8988T (cell line): ENCODE data around the gene SPDYE4.
"Not testable (repeated sequence)": the region's sequence is repeated elsewhere in the genome, so short reads cannot be mapped to it uniquely, and the experiment has no call there.

Experiments
- DNase-seq: peaks from one replicate; pipeline ENCODE4 v3.0.0; 2011

SPDYE4 gene, protein sequence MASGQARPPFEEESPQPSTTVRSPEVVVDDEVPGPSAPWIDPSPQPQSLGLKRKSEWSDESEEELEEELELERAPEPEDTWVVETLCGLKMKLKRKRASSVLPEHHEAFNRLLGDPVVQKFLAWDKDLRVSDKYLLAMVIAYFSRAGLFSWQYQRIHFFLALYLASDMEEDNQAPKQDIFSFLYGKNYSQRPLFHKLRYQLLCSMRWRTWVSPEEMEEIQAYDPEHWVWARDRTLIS

DNA sequence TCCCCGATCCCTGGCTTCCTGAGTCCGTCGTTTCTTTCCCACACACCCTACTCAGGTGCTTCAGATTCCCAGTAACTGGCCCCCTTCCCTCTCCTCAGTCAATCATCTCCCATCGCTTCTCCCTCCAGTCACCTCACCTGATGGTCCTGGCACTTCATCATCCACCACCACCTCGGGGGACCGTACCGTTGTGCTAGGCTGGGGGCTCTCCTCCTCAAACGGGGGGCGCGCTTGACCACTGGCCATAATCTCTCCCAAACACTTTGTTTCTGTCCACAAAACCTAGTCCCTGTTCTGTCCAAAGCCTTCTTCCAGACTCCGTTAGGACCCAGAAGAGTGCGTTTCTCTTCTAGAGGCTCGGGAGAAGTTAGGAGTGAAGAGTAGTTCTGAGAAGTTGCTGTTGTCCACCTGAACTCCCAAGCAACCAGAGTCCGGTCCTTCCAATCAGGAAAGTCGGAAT, at the start of gene SPDYE4:
TSS of gene SPDYE4 (minus strand) at position 410 of the 460 bp plus-strand sequence. CDS start at position 246, 164 bp downstream.
- no peak for DNase-seq

DNA sequence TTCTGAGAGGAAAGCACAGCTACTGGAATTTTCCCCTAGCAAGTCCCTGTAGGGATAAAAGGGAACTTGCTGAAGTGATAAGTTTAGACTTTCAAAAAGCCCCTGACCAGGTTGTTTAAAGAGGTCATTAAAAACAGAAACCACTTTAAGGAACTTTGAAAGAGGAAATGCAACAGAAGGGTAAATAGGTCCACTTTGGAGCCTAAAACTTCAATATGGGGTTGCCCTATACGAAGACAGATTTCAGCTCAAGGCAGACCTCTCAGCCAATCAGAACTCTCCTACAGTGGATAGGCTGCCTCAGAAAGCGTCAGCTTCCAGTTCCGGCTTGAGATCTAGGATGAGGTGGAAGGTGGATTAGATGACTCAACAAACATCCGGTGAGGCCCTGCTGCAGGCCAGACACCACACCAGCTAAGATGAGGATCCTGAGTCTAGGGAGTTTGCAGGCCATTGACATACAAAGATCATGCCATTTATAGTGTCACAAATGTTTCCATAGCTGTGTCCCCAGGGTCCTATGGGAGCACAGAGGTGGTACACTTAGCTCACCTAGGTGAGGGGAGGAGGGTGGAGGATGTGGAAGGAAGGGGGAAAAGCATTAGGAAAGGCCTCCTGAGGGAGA, 48.7 kb upstream of the SPDYE4 start:
- no peak for DNase-seq

DNA sequence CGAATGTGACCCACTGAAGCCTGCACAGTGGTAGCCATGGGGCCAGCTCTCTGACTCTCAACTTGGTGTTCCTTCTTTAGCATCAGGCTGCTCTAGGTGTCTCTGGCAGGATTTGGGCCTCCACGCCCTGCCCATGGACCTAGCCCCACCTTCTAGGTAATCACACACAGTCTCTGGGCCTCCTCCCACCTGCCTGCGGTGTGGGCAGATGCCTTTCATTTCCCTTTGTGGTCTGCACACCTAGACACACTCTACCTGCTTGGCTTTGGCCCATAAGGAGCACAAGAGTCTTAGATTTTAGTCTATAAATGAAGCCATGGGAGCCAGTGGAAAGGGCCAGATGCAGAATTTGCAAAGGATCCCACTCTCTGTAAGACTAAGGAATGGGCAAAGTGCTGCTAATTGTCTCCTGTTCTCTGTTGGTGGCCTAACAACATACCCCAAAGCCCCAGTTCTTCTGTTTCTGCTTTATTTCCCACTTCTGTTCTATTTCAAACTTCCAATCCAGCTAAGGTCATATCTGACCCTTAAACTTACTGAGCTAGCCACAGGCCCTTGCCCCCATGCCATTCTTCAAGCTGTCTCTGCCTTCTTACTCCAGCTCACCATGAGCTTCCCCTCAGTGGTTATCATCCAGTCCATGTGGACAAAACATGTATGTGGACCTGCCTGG, 48.0 kb upstream of the SPDYE4 start:
- DNase-seq = no peak

DNA sequence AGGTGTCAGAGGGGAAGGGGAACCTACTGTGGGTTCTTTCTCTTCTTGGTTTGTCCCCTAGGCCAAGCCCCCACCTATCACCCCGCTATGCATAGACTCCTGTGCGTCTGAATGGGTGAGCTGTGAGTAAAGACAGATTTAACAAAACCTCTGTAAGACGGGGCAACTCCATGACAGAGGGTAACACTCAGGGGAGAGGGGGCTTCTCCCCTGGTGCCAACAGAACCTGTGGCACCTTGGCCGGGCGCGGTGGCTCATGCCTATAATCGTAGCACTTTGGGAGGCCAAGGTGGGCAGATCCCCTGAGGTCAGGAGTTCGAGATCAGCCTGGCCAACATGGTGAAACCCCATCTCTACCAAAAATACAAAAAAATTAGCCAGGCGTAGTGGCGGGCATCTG, 47.0 kb upstream of the SPDYE4 start:
- DNase-seq = not testable (repeated sequence)

DNA sequence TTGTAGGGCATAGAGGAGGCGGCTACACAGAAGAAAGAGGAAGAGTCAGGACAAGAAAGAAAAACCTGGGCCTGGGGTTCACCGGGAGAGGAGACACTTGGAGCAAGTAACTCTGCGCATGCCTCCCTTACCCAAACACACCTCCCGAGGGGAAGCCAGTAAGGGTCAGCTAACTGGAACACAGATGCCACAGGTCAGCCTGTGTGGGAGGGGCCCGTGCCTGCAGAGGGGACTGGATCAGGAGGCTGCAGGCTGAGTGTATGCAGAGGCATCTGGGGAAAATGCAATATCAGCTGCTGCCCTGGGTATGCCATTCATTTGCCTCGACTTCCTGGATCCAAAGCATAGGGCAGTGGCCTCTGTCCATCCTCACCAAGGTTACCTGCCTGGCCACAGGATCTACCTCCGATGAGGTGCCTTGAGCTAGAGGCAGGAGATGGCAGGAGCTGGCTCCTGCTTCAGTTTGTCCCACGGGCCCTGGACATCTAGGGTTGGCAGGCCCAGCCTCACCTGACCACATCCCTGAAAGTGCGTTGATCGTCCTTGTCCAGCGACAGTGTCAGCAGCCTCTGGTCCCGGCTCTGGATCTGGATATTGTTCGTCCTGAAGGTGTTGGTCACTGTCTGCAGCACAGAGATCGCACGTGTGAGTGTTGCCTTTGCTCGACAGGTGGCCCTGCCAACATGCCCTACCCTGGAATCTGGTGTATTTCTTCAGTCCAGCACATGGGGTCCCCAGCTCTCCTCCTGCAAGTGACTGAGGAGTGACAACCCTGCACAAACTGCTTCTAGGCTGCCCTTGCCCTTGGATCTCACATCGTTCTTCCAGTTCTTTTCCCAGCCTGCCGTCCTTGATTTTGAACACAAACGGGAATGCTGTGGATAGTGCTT, 45.4 kb upstream of the SPDYE4 start:
- peak; percentile 24 for DNase-seq

DNA sequence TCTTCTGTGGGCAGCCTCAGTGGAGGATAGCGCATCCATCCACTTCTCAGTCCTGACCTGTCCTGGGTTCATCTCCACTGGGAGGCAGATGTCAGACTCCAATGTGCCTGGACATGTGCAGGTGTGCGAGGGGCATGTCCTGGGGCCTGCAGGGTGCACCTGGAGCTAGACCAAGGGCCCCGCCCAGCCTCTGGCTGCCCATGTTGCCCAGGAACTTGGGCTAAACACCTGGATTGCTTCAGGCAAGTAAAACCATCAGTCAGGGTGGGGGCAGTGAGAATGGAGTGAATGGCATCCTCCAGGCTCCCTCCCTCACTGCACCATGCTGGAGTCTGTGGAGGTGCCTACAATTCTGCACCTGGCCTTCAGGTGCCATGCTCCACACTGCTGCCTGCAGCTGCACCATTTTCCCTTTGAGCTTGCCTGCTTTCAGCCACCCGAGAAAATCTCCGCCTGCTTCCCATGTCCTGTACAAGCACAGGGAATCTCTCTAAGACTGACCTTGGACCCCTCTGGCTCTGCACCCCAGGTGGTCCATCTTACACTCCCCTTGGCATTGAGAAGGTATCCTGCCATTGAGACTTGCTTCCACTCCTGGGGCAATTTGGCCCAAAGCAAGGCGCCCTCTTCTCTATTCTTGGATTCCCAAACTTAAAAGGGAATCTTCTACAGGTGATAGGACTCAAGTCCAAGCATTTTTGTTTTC, 42.9 kb upstream of the SPDYE4 start:
- DNase-seq = no peak

DNA sequence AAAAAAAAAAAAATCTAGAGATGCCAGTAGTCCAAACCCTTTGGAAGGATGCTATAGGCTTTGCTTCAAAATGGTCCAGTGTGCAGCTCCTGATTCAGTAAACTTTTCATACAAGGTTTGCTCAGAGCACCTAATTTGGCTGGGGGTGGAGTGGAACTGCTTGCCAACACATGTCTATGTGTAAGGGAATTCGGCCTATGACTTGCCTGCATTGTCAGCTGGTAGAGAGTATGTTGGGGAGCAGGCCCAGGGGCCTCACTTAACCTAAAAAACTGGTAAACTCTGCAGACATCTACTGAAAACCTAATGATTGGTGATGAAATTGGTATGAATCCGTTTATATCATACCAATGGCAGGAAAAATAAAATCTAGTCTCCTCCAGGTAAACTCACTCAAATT, 42.3 kb upstream of the SPDYE4 start:
- DNase-seq = no peak

DNA sequence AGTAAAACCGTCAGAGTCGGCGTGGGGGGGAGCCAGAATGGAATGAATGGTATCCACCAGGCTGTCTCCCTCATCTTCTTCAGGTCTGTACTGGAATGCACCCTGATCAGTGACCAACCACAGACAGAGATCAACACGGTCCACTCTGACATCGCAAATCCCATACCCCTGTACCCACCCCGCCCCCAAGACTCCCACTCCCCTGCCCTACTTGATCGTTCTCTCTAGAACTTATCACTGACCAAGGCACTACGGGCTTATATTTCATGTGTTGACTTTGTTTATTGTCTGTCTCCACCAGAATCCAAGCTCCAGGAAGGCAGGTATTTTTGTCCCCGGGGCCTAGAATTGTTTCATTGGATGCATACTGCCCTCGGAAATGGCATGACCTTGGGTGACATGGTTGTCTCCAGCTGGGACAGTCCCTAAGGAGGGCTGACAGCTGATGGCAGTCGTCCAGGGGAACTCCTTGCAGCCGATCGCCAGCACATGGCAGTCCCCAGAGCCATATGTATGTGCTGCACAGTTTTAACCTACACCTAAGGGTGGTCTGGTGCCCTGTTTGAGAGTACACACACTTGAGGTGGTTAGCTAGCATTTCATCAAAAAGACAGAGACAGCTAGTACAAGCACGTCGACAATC, 41.3 kb upstream of the SPDYE4 start:
- DNase-seq = no peak

DNA sequence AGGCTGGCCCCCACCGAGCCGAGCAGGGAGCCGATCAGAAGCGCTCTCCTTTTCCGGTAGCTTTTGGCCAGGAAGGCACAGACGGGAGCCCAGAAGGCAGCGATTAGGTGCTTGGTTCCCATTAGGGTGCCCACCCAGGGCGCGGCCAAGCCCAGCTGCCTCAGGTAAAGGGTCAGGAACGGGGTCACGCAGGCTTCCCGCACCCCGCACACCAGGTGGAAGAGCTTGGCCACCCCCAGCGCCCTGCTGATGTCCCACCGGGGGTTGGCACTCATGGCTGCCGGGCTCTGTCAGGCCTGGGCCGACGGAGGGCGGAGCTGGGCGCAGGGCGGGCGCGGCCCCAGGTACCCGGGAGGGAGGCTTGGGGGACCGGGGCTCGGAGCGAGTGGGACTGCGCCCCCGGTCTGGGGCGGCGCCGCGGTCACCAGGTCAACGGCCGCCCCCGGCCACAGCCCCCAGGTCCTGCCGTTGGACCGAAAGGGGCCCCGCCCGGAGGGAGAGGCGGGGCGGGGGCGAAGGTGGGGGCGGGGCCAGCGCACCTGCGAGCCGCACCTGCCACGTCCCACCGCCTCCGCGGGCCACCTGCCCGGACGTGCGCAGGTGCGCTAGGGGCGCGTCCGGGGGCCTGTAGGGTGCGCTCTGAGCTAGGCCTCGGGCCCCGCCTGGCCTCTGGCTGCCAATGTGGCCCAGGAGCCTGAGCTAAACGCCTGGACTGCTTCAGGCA, 40.7 kb upstream of the SPDYE4 start, which contains the start of gene MFSD6L:
TSS of gene MFSD6L (minus strand) at position 520 of the 724 bp plus-strand sequence. CDS start at position 275, 245 bp downstream.
- DNase-seq = no peak

DNA sequence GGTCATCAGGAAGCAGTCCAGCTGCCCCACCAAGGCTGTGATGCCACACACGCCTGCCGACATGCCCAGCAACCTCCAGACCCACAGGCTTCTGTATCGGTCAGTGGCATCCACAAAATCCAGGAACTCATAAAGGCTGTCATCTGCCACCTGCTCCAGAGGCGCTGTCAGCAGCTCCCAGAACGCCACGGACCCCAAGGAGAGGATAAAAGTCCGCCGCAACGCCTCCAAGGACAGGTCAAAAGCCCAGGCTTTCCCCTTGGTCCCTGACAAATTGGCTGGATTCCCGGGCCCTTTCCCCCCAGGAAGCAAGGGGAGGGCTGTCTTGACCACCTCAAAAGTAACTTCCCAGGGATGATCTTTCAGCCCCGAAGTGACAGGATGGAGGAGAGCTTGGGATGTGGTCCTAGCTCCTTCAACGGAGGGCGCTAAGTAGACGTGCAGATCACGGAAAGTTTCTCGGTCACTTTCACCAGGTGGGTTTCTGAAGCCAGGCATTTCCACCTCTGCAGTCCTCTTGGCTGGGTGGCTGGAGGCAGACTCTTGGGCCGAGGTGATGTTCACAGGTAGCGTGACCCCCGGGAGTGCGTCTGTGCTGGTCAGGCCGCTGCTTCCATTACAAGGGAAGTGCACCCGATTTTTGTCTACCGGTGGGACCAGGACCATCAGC, 40.0 kb upstream of the SPDYE4 start:
- no peak for DNase-seq

DNA sequence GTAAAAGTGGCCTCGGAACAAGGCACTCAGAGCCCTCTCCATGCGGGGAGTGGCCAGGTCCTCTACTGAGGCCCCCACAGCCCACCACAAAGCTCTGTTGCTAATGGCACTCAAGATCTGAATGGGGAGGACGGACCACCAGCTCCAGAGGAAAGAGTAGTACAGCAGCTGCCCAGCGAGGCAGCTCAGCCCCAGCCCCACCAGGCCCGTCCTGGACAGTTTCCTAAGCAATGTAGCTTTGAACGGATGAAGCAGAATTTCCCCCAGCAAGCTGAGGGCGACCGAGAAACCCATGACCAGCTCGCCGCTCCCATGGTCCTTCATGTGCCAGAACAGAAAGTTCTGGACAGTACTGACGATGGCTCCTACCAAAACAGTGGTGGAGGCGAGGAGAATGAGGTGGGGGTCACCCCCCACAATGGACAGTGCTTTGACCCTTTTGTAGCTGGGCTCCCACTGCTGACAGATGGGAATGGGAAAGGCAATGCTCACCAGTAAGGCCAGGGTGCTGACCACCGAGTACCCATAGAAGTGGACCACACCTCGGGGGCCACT, 39.4 kb upstream of the SPDYE4 start:
- no peak for DNase-seq

DNA sequence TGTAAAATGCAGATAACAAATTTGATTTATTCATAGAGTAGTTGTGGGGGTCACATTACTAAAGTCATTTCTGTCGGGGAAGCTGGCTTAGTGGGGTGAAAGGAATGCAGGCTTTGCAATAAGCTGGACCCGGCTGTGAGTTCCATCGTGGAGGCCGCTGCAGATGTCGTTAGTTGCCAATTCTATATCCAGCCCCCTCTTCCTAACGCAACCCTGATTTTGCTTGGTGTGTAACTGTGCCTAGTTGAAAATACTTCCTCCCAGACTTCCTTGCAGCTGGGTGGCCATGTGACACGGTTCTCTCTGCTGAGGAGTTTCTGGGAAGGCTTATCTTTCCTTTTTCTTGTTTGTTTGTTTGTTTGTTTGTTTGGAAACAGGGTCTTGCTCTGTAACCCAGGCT, 36.3 kb upstream of the SPDYE4 start:
- no peak for DNase-seq

DNA sequence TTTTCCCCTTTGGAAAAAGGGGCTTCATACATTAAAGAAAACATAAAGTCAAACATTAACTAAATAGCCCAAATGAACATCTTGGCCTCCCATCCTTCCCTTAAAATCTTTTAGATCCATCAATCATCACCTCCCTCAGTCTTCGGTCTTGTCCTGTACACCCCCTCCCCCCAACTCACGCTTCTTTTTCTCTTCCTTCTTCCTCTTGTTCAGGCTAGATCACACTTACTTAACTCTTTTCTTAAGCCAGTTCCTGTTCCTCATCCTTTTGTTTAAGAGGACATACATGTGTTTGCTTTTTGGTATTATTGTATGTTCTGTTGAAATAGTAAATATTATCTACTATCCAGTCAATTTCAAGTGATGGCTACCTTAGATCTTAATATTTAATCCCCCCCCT, 35.3 kb upstream of the SPDYE4 start:
- DNase-seq = no peak

DNA sequence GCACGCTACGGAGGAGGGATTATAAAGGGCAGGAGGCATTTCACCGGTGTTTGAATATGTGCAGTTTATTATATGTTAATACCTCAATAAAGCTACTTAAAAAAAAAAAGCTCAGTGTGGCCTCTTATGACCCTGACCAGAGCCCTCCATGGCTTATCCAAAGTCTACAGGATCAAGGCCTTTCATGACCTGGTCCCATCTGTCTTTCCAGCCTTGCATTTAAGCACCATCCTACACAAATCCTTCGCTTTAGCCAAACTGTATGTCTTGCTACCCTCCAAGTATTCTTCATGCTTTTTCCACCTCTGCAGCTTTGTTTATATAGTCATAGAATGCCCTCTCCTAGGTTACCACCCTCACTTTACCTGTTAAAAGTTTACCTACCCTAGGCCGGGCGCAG, 34.3 kb upstream of the SPDYE4 start:
- DNase-seq = no peak

DNA sequence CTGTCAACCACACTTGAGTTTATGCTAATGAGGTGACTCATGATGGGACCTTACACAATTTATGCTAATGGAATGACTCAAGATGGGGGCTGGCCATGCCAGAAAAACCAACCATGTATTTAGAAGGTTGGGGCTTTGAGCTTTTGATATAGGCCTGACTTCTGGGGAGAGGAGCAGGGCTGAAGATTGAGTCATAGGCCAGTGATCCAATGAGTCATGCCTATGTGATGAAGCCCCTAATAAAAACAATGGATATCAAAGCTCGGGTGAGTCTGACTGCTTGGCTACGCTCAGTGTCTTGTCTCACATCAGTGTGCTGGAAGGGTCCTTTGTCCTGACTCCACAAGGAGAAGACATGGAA, 33.5 kb upstream of the SPDYE4 start:
- DNase-seq = no peak

DNA sequence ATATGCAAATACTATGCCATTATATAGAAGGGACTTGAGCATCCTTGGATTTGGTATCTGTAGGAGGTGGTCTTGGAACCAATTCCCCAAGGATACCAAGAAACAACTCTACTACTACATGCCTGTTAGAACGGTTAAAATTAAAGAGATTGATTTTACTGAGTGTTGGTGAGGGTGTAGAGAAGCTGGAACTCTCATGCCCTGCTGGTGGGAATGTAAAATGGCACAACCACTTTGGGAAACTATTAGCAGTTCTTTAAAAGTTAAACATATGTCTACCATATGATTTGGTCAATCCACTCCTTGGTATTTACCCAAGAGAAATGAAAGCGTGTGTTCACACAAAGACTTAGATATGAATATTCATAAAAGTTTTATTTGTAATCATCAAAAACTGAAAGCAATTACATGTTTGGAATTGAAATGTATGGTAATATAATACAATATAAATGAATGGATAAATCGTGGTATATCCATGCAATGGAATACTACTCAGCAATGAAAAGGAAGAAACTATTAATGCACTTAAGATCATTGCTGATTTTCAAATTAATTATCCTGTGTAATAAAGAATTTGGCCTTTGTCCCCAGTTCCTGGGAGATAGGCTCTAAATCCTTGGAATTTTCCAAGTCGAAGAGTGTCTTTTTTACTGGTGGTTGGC, 33.0 kb upstream of the SPDYE4 start:
- DNase-seq = no peak

DNA sequence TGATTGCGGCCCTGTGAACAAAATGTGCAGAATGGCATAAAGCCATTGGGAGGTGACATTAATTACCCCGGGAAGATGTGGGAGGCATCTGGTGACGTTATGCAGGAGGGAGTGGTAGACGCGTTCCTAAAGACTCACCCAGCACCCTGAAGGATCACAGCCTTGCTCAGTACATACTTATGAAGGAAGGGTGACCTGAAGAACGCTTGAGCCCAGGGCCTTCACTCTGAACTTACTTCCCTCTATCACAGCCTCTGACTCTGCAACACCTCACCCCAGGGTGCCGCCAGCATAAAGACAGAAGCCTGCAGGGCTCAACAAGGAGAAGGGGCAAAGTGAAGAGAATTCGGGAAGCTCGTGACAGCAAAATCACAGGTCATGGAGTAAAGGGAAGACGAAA, 31.4 kb upstream of the SPDYE4 start:
- DNase-seq = no peak

DNA sequence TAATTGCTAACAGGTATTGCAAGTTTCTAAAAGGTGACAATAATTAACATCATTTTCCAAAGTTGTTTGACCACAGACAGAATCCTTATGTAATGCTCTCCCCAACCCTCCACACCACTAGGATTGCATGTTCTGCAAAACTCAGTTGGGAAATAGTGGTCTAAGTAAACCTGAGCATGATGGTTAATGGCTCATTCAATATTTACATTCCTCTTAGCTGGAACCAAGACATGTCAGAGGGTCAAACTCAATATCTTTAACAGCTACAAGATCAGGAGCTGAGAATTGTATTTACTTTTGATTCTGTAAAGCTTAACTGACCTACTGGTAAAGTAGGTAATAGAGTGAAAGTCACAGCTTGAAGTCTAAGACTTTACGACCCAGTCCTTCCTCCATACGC, 30.7 kb upstream of the SPDYE4 start:
- no peak for DNase-seq

DNA sequence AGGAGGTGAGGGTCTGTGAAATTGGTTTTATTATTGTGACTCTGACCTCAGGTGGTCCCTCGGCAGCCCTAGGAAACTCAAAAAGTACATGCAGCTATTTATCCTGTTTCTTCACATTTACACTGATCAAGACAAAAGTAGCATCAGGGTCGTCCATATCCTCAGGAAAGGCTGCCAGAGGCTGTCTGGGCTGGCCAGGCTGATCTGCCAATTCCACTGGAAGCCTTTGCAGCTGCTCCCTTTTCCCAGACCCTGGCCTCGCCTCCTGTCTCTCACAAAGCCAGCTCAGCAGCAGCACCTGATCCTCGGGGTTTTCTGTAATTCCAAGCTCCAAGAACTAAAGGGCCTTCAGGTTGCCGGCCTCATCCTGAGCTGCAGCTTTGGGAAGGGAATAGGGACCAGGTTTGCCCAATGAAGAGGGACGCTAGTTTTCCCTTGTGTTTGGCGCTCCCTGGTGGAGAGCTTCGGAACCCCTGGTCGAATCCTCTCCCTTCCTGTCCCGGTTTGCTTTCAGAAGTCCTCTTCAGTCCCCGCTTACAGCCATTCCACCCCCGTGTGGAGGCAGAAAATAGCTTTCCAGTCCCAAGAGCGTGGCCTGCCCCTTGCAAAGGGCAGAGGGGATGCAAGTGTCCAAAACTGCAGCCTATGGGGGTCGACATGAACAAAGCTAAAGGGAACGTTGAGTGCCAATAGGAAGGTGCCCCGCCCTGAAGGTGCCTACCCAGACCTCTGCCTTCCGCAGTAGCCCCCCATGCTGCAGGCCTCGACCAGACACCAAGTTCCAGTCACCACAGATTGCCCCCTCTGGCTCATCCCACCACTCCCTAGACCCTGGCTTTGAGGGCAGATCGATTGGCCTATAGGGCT, 27.4 kb upstream of the SPDYE4 start:
- DNase-seq = peak; percentile 26
